T-cell (primary cell): ENCODE measurements around the gene TIGD3. TPM values are rescaled to one million over a fixed set of nuclear protein-coding genes. Genes with fewer than 3 reads are reported as not detected.
A peak's percentile ranks its signal among the peaks of the same experiment; 100 is the strongest.

Experiments used
- ATAC-seq, 4 experiments: fragments of 200-7000 bp in 3 of 4; fragments of 150-1000 bp in 1 of 4; cut with Tn5 transposase; replicated peaks in 1 of 4; 1 replicate in 3 of 4; 2 replicates in 1 of 4; pipeline ENCODE4 v1.10.0; 2021; ENCODE audit warnings: moderate library complexity in 3 of 4, mild to moderate bottlenecking in 2 of 4, moderate number of reproducible peaks in 1 of 4
- CTCF ChIA-PET, 2 donors: fragments of 300-600 bp; sonication (Branson Sonifier 250); formaldehyde crosslinking; loops; one replicate each; lab custom pipeline; 2022; ENCODE audit warnings: antibody characterized with exemption in 2 of 2; lab: Charles Lee
- POLR2A ChIA-PET, 2 donors: fragments of 300-600 bp; sonication (Branson Sonifier 250); formaldehyde crosslinking; loops; one replicate each; lab custom pipeline; 2022; ENCODE audit warnings: antibody characterized with exemption in 2 of 2; lab: Charles Lee
- DNase-seq, 35 experiments: peaks; one replicate each; pipeline versions ENCODE4 v3.0.0 to v3.0.0-alpha.2; 2013 to 2023
- H3K27ac ChIP-seq: one replicate; pipeline ENCODE4 v1.5.1; 2013; ENCODE audit warnings: low read length
- H3K27me3 ChIP-seq, 2 experiments: replicated peaks in 1 of 2; 1 replicate in 1 of 2; 2 replicates in 1 of 2; pipeline versions ENCODE4 v1.6.1 to v1.7.0; 2013; ENCODE audit warnings: low read length in 1 of 2, mixed read lengths in 1 of 2; ENCODE audit not compliant: control insufficient read depth in 2 of 2, insufficient read depth in 2 of 2; ENCODE audit errors: extremely low read depth in 1 of 2
- H3K36me3 ChIP-seq, 2 donors: 1 replicate in 1 of 2; 2 replicates in 1 of 2; pipeline versions ENCODE4 v1.6.1 to v1.7.0; 2013; ENCODE audit warnings: low read length in 1 of 2; ENCODE audit not compliant: control insufficient read depth in 2 of 2, insufficient read depth in 1 of 2; ENCODE audit errors: extremely low read depth in 1 of 2
- H3K4me1 ChIP-seq, 2 experiments: 1 replicate in 1 of 2; 2 replicates in 1 of 2; pipeline versions ENCODE4 v1.6.1 to v1.7.0; 2013; ENCODE audit warnings: low read length in 2 of 2, mixed read lengths in 1 of 2; ENCODE audit not compliant: insufficient read depth in 2 of 2, control insufficient read depth in 1 of 2; ENCODE audit errors: extremely low read depth in 1 of 2
- H3K4me3 ChIP-seq, 2 donors: 1 replicate in 1 of 2; 2 replicates in 1 of 2; pipeline versions ENCODE4 v1.5.1 to v1.7.0; 2013; ENCODE audit warnings: mild to moderate bottlenecking in 2 of 2, low read length in 1 of 2, moderate library complexity in 1 of 2; ENCODE audit not compliant: control insufficient read depth in 1 of 2; ENCODE audit errors: extremely low read depth in 1 of 2
- H3K9me3 ChIP-seq: 2 replicates; pipeline ENCODE4 v1.7.0; 2013
- H3K27ac Mint-ChIP-seq, 2 donors: one replicate each; pipeline ENCODE4 v1.8.0; 2020 to 2021; ENCODE audit warnings: mild to moderate bottlenecking in 2 of 2, mixed read lengths in 2 of 2
- H3K27me3 Mint-ChIP-seq, 2 donors: one replicate each; pipeline ENCODE4 v1.8.0; 2021 to 2022; ENCODE audit warnings: mixed read lengths in 2 of 2
- H3K36me3 Mint-ChIP-seq: one replicate; pipeline ENCODE4 v1.8.0; 2021; ENCODE audit warnings: mixed read lengths
- H3K4me1 Mint-ChIP-seq, 3 donors: one replicate each; pipeline ENCODE4 v1.8.0; 2020 to 2022; ENCODE audit warnings: mixed read lengths in 3 of 3, mild to moderate bottlenecking in 1 of 3
- H3K4me3 Mint-ChIP-seq, 3 donors: one replicate each; pipeline ENCODE4 v1.8.0; 2020 to 2022; ENCODE audit warnings: mild to moderate bottlenecking in 3 of 3, mixed read lengths in 3 of 3, moderate library complexity in 3 of 3
- H3K9me3 Mint-ChIP-seq, 3 donors: one replicate each; pipeline ENCODE4 v1.8.0; 2020 to 2022; ENCODE audit warnings: mixed read lengths in 3 of 3
- WGBS: methylation state at CpG from one replicate; pipeline ENCODE4 v1.1.5; 2013; ENCODE audit warnings: missing lambda C conversion rate; ENCODE audit not compliant: insufficient coverage; 5-methylcytosine and 5-hydroxymethylcytosine counted together
- total RNA-seq, 35 experiments: library from RNA in 6 of 35; stranded (reverse) in 6 of 35; fragments of 120-200 nt in 1 of 35; gene quantifications; one replicate each; pipeline versions ENCODE4 v1.2.1 to v1.2.4 and lab custom pipeline; 2013 to 2026

The TIGD3 gene
- total RNA-seq, 5 donors from 2014 or later (not counting 1 experiment from before 2014, with no cell fraction given): 0.48 to 1.3 (median 0.92) TPM

DNA sequence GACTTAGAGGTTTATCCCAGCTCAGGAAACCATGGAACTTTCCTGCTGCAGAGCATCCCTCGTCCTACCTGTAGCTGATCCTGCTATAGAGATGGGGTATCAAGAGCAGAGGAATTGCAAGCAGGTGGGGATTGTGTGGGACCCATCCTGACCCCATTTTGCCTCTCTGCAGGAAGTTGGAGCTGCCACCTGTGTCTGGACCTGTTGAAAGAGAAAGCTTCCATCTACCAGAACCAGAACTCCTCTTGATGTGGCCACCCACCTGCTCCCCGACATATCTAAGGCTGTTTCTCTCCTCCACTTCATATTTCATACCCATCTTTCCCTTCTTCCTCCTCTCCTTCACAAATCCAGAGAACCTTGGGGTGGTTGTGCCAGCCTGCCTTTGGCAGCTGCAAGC is 3.0 kb upstream of the TIGD3 start:
- 54% methylated on average over 2 of the region's 2 CpGs for WGBS
- ChIA-PET POLR2A (interaction anchor here (0.5 to 0.7 kb wide), 4 partner anchors 174 to 497 kb away, joined by 3 to 9 read pairs (median 7); partner anchors contain the start of gene SCYL1 (in 2 of the 2)), CTCF (interaction anchor here in 1 of 2 donors (1.1 kb wide), 1 partner anchor 19 kb away, joined by 4 read pairs; no protein-coding TSS in a partner anchor)
- no peak overlapping the region for H3K4me3 Mint-ChIP-seq
- Histone ChIP-seq H3K27ac (no peak overlapping the region), H3K27me3 (peaks cover 0 to 7% of the 10 kb centered on the region in 2 experiments), H3K36me3 (peaks cover 12 to 53% of the 10 kb centered on the region in 2 donors), H3K4me3 (no peak overlapping the region), H3K4me1 (peaks cover 2 to 20% of the 10 kb centered on the region in 2 experiments), H3K9me3 (no peaks in the 10 kb centered on the region)
- DNase-seq (no peak), ATAC-seq (no peak)
- no peaks in the 10 kb centered on the region for H3K27me3 Mint-ChIP-seq
- peaks cover 20% of the 10 kb centered on the region for H3K36me3 Mint-ChIP-seq
- no peaks in the 10 kb centered on the region for H3K9me3 Mint-ChIP-seq
- peaks cover 14 to 21% (median 18%) of the 10 kb centered on the region in 3 donors for H3K4me1 Mint-ChIP-seq
- no peak overlapping the region for H3K27ac Mint-ChIP-seq

DNA sequence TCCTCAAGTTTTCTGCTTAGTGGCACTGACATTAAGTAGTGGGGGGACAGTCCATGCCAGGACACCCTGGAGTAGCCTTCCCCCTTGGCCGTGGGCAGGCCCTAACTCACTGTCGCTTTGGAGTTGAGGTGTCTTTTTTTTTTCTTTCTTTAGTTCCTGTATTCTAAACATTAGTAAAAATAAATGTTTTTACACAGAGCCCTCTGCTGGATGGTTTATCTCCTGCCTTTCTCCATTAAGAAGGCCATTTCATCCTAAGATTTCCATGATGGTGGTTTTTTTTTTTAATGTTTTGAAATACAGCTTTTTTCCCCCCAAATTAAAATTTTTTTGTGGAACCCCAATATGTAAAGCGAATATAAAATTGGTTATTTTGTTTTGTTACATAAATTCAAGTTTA is 1.8 kb upstream of the TIGD3 start:
- ATAC-seq (no peak), DNase-seq (no peak)
- Histone ChIP-seq H3K27ac (no peak overlapping the region), H3K36me3 (peaks cover 12 to 42% of the 10 kb centered on the region in 2 donors), H3K27me3 (peaks cover 0 to 7% of the 10 kb centered on the region in 2 experiments), H3K4me3 (no peak overlapping the region), H3K4me1 (peaks cover 2 to 20% of the 10 kb centered on the region in 2 experiments), H3K9me3 (no peaks in the 10 kb centered on the region)
- peak overlapping the region; percentile 79 to 80 for H3K27ac Mint-ChIP-seq
- H3K36me3 Mint-ChIP-seq: peaks cover 17% of the 10 kb centered on the region
- H3K9me3 Mint-ChIP-seq: no peaks in the 10 kb centered on the region
- ChIA-PET POLR2A (interaction anchor here in 1 of 2 donors (1.1 kb wide), 1 partner anchor 151 kb away, joined by 3 read pairs; no protein-coding TSS in a partner anchor), CTCF (interaction anchor here (0.6 to 1.4 kb wide), 6 partner anchors 16 to 1909 kb away, joined by 3 to 5 read pairs (median 4); no protein-coding TSS in a partner anchor)
- no peak overlapping the region for H3K4me3 Mint-ChIP-seq
- WGBS: no CpG with 5 or more reads among the region's 3 CpGs
- peaks cover 14 to 21% (median 18%) of the 10 kb centered on the region in 3 donors for H3K4me1 Mint-ChIP-seq
- no peaks in the 10 kb centered on the region for H3K27me3 Mint-ChIP-seq

DNA sequence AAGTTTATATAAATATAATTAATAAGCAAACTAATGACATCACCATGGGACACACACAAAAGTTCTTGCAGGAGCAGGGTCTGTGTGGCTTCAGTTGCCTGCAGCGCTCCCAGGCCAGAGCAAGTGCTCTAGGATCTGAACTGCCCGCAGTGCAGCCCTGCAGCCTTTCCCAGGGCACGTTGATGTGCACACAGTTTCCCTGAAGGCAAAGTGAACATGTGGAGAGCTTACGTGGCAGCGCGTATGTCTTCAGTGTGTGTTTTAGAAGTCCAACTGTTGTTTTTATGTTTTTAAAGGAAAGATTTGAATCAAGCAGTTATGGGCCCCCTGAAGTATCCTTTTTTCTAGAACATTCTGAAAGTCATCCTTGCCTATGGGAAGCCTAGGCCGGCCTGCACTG is 1.2 kb upstream of the TIGD3 start:
- H3K4me1 Mint-ChIP-seq: peaks cover 14 to 21% (median 18%) of the 10 kb centered on the region in 3 donors
- H3K27me3 Mint-ChIP-seq: no peaks in the 10 kb centered on the region
- Histone ChIP-seq H3K36me3 (peaks cover 12 to 36% of the 10 kb centered on the region in 2 donors), H3K27me3 (peaks cover 0 to 7% of the 10 kb centered on the region in 2 experiments), H3K4me3 (no peak overlapping the region), H3K9me3 (no peaks in the 10 kb centered on the region), H3K27ac (no peak overlapping the region), H3K4me1 (peaks cover 2 to 20% of the 10 kb centered on the region in 2 experiments)
- H3K36me3 Mint-ChIP-seq: peaks cover 17% of the 10 kb centered on the region
- ChIA-PET CTCF (interaction anchor here (0.6 to 1.4 kb wide), 6 partner anchors 19 to 1908 kb away, joined by 3 to 5 read pairs (median 4); no protein-coding TSS in a partner anchor), POLR2A (interaction anchor here in 1 of 2 donors (1.1 kb wide), 1 partner anchor 151 kb away, joined by 3 read pairs; no protein-coding TSS in a partner anchor)
- 96% methylated on average over 7 of the region's 7 CpGs for WGBS
- peak overlapping the region; percentile 61 to 96 (median 65) for H3K4me3 Mint-ChIP-seq
- peak overlapping the region; percentile 41 to 84 for H3K27ac Mint-ChIP-seq
- DNase-seq (no peak), ATAC-seq (no peak)
- no peaks in the 10 kb centered on the region for H3K9me3 Mint-ChIP-seq

DNA sequence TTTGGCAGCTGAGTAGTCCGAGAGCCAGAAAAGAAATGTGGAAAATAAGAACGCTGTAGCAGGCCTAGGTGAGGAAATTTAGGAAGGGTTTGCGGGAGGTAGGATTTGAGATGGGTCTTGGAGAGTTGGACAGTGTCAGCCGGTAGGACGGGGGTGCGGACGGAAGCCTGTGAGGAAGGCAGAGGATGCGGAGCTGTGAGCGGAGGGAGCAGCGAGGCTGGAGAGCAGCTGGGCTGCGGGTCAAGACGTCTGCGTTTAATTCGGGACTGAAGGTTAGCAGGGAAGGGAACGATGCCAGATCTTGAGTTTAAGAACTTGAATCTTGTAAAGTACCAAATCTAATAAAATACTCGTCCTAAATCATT is 669 bp upstream of the TIGD3 start:
- Histone ChIP-seq H3K27me3 (peaks cover 0 to 7% of the 10 kb centered on the region in 2 experiments), H3K4me1 (peaks cover 2 to 20% of the 10 kb centered on the region in 2 experiments), H3K27ac (peak overlapping the region; percentile 58), H3K4me3 (peak overlapping the region; percentile 43 to 65), H3K36me3 (peaks cover 12 to 31% of the 10 kb centered on the region in 2 donors), H3K9me3 (no peaks in the 10 kb centered on the region)
- peaks cover 12% of the 10 kb centered on the region for H3K36me3 Mint-ChIP-seq
- peak overlapping the region; percentile 61 to 96 (median 65) for H3K4me3 Mint-ChIP-seq
- CTCF ChIA-PET: interaction anchor here (0.5 to 1.4 kb wide), 3 partner anchors 19 to 1051 kb away, joined by 3 to 5 read pairs (median 4); no protein-coding TSS in a partner anchor
- POLR2A ChIA-PET: interaction anchor here in 1 of 2 donors (1.1 kb wide), 1 partner anchor 150 kb away, joined by 3 read pairs; no protein-coding TSS in a partner anchor
- WGBS: 74% methylated on average over 6 of the region's 16 CpGs
- no peaks in the 10 kb centered on the region for H3K27me3 Mint-ChIP-seq
- no peak for ATAC-seq
- peak overlapping the region; percentile 41 to 84 for H3K27ac Mint-ChIP-seq
- H3K4me1 Mint-ChIP-seq: peaks cover 14 to 21% (median 18%) of the 10 kb centered on the region in 3 donors
- no peaks in the 10 kb centered on the region for H3K9me3 Mint-ChIP-seq
- DNase-seq: peak in 1 of 35 experiments; percentile 18

DNA sequence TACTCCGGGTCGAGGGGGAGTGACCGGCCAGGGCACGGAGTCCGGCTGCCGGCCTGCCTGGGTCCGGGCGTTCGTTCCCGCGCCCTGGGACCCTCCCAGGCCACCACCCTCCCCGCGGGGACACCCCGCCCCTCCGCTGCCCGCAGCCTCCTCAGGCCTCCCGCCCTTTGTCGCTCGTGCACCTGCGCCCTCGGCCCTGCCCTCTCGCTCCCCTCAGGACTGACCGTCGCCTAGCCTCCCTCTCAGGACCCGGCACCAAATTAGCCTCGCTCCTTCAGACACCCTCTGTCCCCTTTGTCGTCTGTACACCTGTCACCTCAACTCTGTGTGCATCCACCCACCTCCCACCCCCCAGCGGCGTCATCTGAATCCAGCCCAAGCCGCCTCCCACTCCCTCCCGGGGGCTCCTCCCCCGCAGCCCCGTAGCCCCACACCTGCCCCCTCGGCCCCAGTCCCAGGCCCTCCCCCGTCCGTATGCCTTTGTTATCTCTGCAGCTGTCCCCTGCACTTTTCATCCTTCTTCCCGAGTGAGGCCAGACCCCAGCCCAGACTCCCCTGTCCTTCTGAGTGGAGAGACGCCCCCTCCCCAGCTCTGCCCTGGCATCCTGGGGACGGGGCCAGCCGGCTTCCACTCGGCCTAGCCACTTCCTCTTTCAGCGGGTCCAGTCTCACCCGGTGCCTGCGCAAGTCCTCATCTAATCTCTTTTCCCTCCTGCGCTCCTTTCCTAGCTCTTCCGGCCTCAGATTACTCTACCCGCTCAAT is 643 bp downstream of the TIGD3 start:
- Histone ChIP-seq H3K27me3 (peaks cover 0 to 7% of the 10 kb centered on the region in 2 experiments), H3K27ac (no peak overlapping the region), H3K36me3 (peaks cover 9 to 20% of the 10 kb centered on the region in 2 donors), H3K4me1 (peaks cover 2 to 20% of the 10 kb centered on the region in 2 experiments), H3K9me3 (no peaks in the 10 kb centered on the region), H3K4me3 (peak overlapping the region; percentile 49 to 50)
- H3K4me1 Mint-ChIP-seq: peaks cover 14 to 21% (median 18%) of the 10 kb centered on the region in 3 donors
- H3K9me3 Mint-ChIP-seq: no peaks in the 10 kb centered on the region
- no peaks in the 10 kb centered on the region for H3K27me3 Mint-ChIP-seq
- peak overlapping the region; percentile 80 to 96 (median 87) for H3K4me3 Mint-ChIP-seq
- H3K27ac Mint-ChIP-seq: peak overlapping the region; percentile 58 to 63
- 2% methylated on average over 47 of the region's 47 CpGs for WGBS
- peak; percentile 30 to 55 (median 40) for ATAC-seq
- peak; percentile 29 to 77 (median 61) for DNase-seq
- ChIA-PET POLR2A (no interaction called here), CTCF (no interaction called here)
- peaks cover 9% of the 10 kb centered on the region for H3K36me3 Mint-ChIP-seq

DNA sequence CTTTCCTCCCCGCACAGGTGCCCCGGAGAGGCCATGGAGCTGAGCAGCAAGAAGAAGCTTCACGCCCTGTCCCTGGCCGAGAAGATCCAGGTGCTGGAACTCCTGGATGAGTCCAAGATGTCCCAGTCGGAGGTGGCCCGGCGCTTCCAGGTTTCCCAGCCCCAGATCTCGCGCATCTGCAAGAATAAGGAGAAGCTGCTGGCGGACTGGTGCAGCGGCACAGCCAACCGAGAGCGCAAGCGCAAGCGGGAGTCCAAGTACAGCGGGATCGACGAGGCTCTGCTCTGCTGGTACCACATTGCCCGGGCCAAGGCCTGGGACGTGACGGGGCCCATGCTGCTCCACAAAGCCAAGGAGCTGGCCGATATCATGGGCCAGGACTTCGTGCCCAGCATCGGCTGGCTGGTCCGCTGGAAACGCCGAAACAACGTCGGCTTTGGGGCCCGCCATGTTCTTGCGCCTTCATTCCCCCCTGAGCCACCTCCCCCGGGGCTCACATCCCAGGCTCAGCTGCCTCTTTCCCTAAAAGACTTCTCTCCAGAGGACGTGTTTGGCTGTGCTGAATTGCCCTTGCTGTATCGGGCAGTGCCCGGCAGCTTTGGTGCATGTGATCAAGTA is 1.3 kb downstream of the TIGD3 start:
- Histone ChIP-seq H3K36me3 (peaks cover 9 to 16% of the 10 kb centered on the region in 2 donors), H3K27ac (no peak overlapping the region), H3K4me3 (peak overlapping the region; percentile 27 to 42), H3K27me3 (peaks cover 0 to 7% of the 10 kb centered on the region in 2 experiments), H3K9me3 (no peaks in the 10 kb centered on the region), H3K4me1 (peaks cover 2 to 20% of the 10 kb centered on the region in 2 experiments)
- 81% methylated on average over 32 of the region's 35 CpGs for WGBS
- H3K27me3 Mint-ChIP-seq: no peaks in the 10 kb centered on the region
- ATAC-seq (no peak), DNase-seq (no peak)
- ChIA-PET CTCF (no interaction called here), POLR2A (no interaction called here)
- peak overlapping the region in 1 of 2 donors; percentile 63 for H3K27ac Mint-ChIP-seq
- H3K4me3 Mint-ChIP-seq: peak overlapping the region; percentile 80 to 96 (median 87)
- H3K4me1 Mint-ChIP-seq: peaks cover 14 to 21% (median 18%) of the 10 kb centered on the region in 3 donors
- peaks cover 9% of the 10 kb centered on the region for H3K36me3 Mint-ChIP-seq
- H3K9me3 Mint-ChIP-seq: no peaks in the 10 kb centered on the region
